ENCODE results near the gene POMGNT1.
A peak's percentile ranks its signal among the peaks of the same experiment; 100 is the strongest.

The POMGNT1 gene

GRCh38 chr1:46174448-46175231 lies 23.6 kb downstream of the POMGNT1 start, which contains the start of gene TSPAN1:
TSS of gene TSPAN1 (plus strand) at chr1:46175087. CDS start at chr1:46181108, 6,021 bp downstream.
- H3K4me3 ChIP-seq (replicated peaks in 1 of 2; ENCODE audit: low read depth in 2 of 2, low read length in 2 of 2): no peak within 1 kb of the TSS
- peak in 1 of 2 donors; percentile 71 for DNase-seq (ENCODE audit: low read depth in 2 of 2)
- TF ChIP-seq CTCF (IDR thresholded peaks at IDR 0.05; ENCODE audit: low read depth, low read length): no peak

DNA sequence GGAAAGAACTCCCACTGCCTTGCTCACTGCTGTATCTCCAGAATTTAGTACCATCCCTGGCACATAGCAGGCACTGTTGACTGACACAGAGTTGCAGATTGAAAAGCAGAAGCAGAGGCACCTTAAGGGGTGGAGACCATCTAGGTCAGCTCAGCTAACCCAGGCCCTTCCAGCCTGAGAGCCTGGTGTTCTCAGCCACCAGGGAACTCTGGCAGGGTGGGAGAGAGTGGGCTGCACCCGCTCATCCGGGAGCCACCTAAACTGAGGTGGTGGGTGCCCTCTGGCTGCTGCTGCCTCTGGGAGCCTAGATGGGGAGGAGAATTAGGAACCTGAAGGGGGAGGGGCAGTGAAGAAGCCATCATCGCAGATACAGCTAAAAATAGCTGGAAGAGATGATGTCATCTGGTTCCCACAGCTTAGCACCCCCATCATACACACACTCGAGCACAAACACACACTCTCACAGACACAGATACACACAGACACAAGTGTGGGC lies 24.8 kb downstream of the POMGNT1 start:
- peak in 1 of 2 donors; percentile 51 for DNase-seq (ENCODE audit: low read depth in 2 of 2)
- TF ChIP-seq CTCF (IDR thresholded peaks at IDR 0.05; ENCODE audit: low read depth, low read length): no peak
- no peak overlapping the region for H3K4me3 ChIP-seq (replicated peaks in 1 of 2; ENCODE audit: low read depth in 2 of 2, low read length in 2 of 2)

DNA sequence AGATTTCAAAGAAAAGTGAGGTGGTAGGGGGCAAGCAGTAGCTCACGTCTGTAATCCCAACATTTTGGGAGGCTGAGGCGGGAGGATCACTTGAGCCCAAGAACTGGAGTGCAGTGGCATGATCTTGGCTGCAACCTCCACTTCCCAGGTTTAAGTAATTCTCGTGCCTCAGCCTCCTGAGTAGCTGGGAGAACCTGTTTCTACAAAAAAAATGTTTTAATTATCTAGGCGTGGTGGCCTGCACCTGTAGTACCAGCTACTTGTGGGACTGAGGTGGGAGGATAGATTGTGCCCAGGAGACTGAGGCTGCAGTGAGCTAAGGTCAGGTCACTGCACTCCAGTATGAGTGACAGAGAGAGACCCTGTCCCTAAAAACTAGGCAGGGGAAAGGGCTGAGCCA lies 25.9 kb downstream of the POMGNT1 start:
- TF ChIP-seq CTCF (IDR thresholded peaks at IDR 0.05; ENCODE audit: low read depth, low read length): no peak
- no peak for DNase-seq (ENCODE audit: low read depth in 2 of 2)
- no peak overlapping the region for H3K4me3 ChIP-seq (replicated peaks in 1 of 2; ENCODE audit: low read depth in 2 of 2, low read length in 2 of 2)

GRCh38 chr1:46171871-46172270 lies 26.4 kb downstream of the POMGNT1 start:
- no peak for TF ChIP-seq CTCF (IDR thresholded peaks at IDR 0.05; ENCODE audit: low read depth, low read length)
- DNase-seq (ENCODE audit: low read depth in 2 of 2): no peak
- no peak overlapping the region for H3K4me3 ChIP-seq (replicated peaks in 1 of 2; ENCODE audit: low read depth in 2 of 2, low read length in 2 of 2)

DNA sequence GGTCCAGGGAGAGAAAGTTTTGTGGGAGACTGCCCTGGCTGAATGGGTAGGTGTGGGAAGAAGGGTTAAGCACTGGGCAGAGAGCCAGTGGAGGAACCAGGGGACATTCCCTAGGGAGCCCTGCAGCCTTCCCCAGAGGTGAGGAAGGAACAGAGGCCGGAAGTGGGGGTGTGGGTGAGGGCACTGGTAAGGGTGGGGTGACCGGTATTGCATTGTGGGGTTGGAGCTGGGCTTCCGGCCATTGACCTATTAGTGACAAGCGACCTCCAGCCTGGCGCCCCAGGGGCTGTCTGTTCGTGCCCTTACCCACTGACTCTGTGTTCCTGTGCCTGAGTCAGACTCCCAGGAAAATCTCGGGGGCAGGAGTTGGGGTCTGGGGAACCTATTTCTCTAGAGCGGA lies 26.9 kb downstream of the POMGNT1 start:
- H3K4me3 ChIP-seq (replicated peaks in 1 of 2; ENCODE audit: low read depth in 2 of 2, low read length in 2 of 2): no peak overlapping the region
- TF ChIP-seq CTCF (IDR thresholded peaks at IDR 0.05; ENCODE audit: low read depth, low read length): no peak
- DNase-seq (ENCODE audit: low read depth in 2 of 2): no peak

- DNase-seq (ENCODE audit: low read depth in 2 of 2): no peak
- no peak overlapping the region for H3K4me3 ChIP-seq (replicated peaks in 1 of 2; ENCODE audit: low read depth in 2 of 2, low read length in 2 of 2)
- no peak for TF ChIP-seq CTCF (IDR thresholded peaks at IDR 0.05; ENCODE audit: low read depth, low read length)
Observed at GRCh38 chr1:46169811-46170454, 28.3 kb downstream of the POMGNT1 start.

All from cardiac fibroblast (primary cell).